K562 (cell line): ENCODE results near the gene MAPK8IP1. TPM values are rescaled to one million over a fixed set of nuclear protein-coding genes. Genes with fewer than 3 reads are reported as not detected.

Source experiments
- CBFA2T2 ChIP-seq: fragments of 450-650 bp; conservative IDR thresholded peaks from 2 replicates; pipeline ENCODE4 v1.6.1; 2017; ENCODE audit warnings: mild to moderate bottlenecking
- CBX2 ChIP-seq: fragments of 200-600 bp; sonication (generic); IDR thresholded peaks from one replicate; pipeline ENCODE4 v1.6.1; 2012; ENCODE audit warnings: mild to moderate bottlenecking, low read length, inconsistent platforms; ENCODE audit not compliant: insufficient read depth, poor library complexity, severe bottlenecking
- CBX5 ChIP-seq: IDR thresholded peaks from 2 replicates; pipeline ENCODE4 v1.6.1; 2014; ENCODE audit warnings: low read depth, borderline replicate concordance
- CEBPB ChIP-seq: fragments of 450-650 bp; IDR thresholded peaks from 2 replicates; pipeline ENCODE4 v1.6.1; 2016; ENCODE audit warnings: missing genetic modification characterization, missing compliant biosample characterization
- ELK3 ChIP-seq: fragments of 450-650 bp; formaldehyde crosslinking; IDR thresholded peaks from 2 replicates; pipeline ENCODE4 v1.4.0; 2020; ENCODE audit warnings: mild to moderate bottlenecking
- FOXP1 ChIP-seq: sonication (generic); formaldehyde crosslinking; IDR thresholded peaks from 2 replicates; pipeline ENCODE4 v1.8.0; 2022; ENCODE audit warnings: mild to moderate bottlenecking, missing genetic modification reagents
- JUN ChIP-seq, 2 experiments: sonication (generic) in 1 of 2; formaldehyde crosslinking in 1 of 2; IDR thresholded peaks; 2 replicates each; pipeline versions ENCODE4 v1.6.1 to v1.8.0; 2012 to 2022; ENCODE audit warnings: borderline replicate concordance in 2 of 2, mild to moderate bottlenecking in 2 of 2, improper control_type of control experiment in 1 of 2, low read depth in 1 of 2, low read length in 1 of 2, missing genetic modification reagents in 1 of 2
- KAT8 ChIP-seq: fragments of 450-650 bp; IDR thresholded peaks from 2 replicates; pipeline ENCODE4 v1.6.1; 2016; ENCODE audit warnings: low read depth, mild to moderate bottlenecking
- KDM4B ChIP-seq, 2 experiments: fragments of 450-650 bp in 1 of 2; sonication (generic) in 1 of 2; IDR thresholded peaks; 2 replicates each; pipeline ENCODE4 v1.6.1; 2016 to 2017; ENCODE audit warnings: borderline replicate concordance in 2 of 2, antibody characterized with exemption in 1 of 2, low read depth in 1 of 2, mild to moderate bottlenecking in 1 of 2
- L3MBTL2 ChIP-seq: fragments of 450-650 bp; IDR thresholded peaks from 2 replicates; pipeline ENCODE4 v1.6.1; 2016; ENCODE audit warnings: mild to moderate bottlenecking, moderate library complexity
- MCM2 ChIP-seq: fragments of 450-650 bp; IDR thresholded peaks from 2 replicates; pipeline ENCODE4 v1.6.1; 2017; ENCODE audit warnings: low read depth, mild to moderate bottlenecking
- NCOA2 ChIP-seq, 2 experiments: fragments of 450-650 bp; IDR thresholded peaks; 2 replicates each; pipeline ENCODE4 v1.6.1; 2018; ENCODE audit warnings: mild to moderate bottlenecking in 2 of 2, moderate library complexity in 1 of 2; ENCODE audit not compliant: partially characterized antibody in 2 of 2
- NCOR1 ChIP-seq: fragments of 450-650 bp; IDR thresholded peaks from 2 replicates; pipeline ENCODE4 v1.6.1; 2016; ENCODE audit warnings: mild to moderate bottlenecking, moderate library complexity
- RAD21 ChIP-seq, 2 experiments: fragments of 250-450 bp in 1 of 2; fragments of 450-650 bp in 1 of 2; sonication (Bioruptor Pico) in 1 of 2; formaldehyde crosslinking in 1 of 2; IDR thresholded peaks in 1 of 2; conservative IDR thresholded peaks in 1 of 2; 2 replicates each; pipeline versions ENCODE4 v1.4.0 to v1.8.0; 2020 to 2022; ENCODE audit warnings: mild to moderate bottlenecking in 2 of 2, moderate library complexity in 1 of 2
- RBM34 ChIP-seq: fragments of 200-400 bp; formaldehyde crosslinking; IDR thresholded peaks from 2 replicates; pipeline ENCODE4 v1.6.1; 2018; ENCODE audit warnings: low read length, borderline replicate concordance; ENCODE audit not compliant: insufficient read depth
- SAFB2 ChIP-seq: fragments of 200-400 bp; formaldehyde crosslinking; IDR thresholded peaks from 2 replicates; pipeline ENCODE4 v1.6.1; 2018; ENCODE audit warnings: borderline replicate concordance, low read length, low read depth, moderate library complexity; ENCODE audit not compliant: severe bottlenecking
- SMC3 ChIP-seq: conservative IDR thresholded peaks from 2 replicates; pipeline ENCODE4 v1.6.1; 2011; ENCODE audit warnings: low read depth, low read length, improper control_type of control experiment; ENCODE audit not compliant: insufficient read depth
- SUPT5H ChIP-seq: fragments of 450-650 bp; IDR thresholded peaks from 2 replicates; pipeline ENCODE4 v1.6.1; 2016
- ZKSCAN3 ChIP-seq: fragments of 250-450 bp; sonication (Bioruptor Pico); IDR thresholded peaks from 2 replicates; pipeline ENCODE4 v1.4.0; 2020
- ZNF551 ChIP-seq: fragments of 250-450 bp; sonication (Bioruptor Pico); IDR thresholded peaks from 2 replicates; pipeline ENCODE4 v1.5.0; 2021; ENCODE audit warnings: mild to moderate bottlenecking, moderate library complexity
- ZNF717 ChIP-seq: fragments of 250-450 bp; sonication (Bioruptor Pico); IDR thresholded peaks from 2 replicates; pipeline ENCODE4 v1.5.0; 2021
- ZNF766 ChIP-seq: fragments of 200-800 bp; sonication (Bioruptor generic); conservative IDR thresholded peaks from 2 replicates; pipeline ENCODE4 v1.6.1; 2016; ENCODE audit warnings: missing genetic modification characterization, missing compliant biosample characterization
- polyA plus RNA-seq, 8 experiments: library from polyadenylated mRNA; depleted of rRNA in 4 of 8; stranded (reverse) in 5 of 8; unstranded in 3 of 8; fragments of >200 nt; fragmentation: Nextera tagmentation in 2 of 8; fragmentation: Illumina TruSeq in 1 of 8; extraction: Ambion mirVana in 2 of 8; extraction: Trizol in 1 of 8; gene quantifications; 2 replicates each; pipeline versions ENCODE4 v1.2.1 to v1.2.3, GENCODE V29; 2011 to 2014; ENCODE audit warnings: inconsistent platforms in 1 of 8, missing spikeins in 1 of 8
- total RNA-seq, 7 experiments: library from RNA; depleted of rRNA in 6 of 7; stranded (reverse); fragments of >200 nt in 6 of 7; fragmentation: Illumina TruSeq in 2 of 7; extraction: Trizol in 2 of 7; gene quantifications; 2 replicates each; pipeline versions ENCODE4 v1.2.1 to v1.2.3, GENCODE V29; 2011 to 2021; ENCODE audit warnings: low replicate concordance in 1 of 7
- TF ChIP-seq, protein P1 (sequence below): sonication (generic); formaldehyde crosslinking; IDR thresholded peaks from 2 replicates; pipeline ENCODE4 v1.8.0; 2023; ENCODE audit warnings: mild to moderate bottlenecking, missing genetic modification reagents
- TF ChIP-seq, protein P2 (sequence below), 2 experiments: IDR thresholded peaks; 2 replicates each; pipeline ENCODE4 v1.6.1; 2012; ENCODE audit warnings: improper control_type of control experiment in 2 of 2, low read depth in 2 of 2, low read length in 2 of 2, borderline replicate concordance in 1 of 2

MAPK8IP1 gene
- total and polyA plus RNA-seq, 9 of the 15 experiments (the other 6 are each of a cell fraction or from before 2014, with no cell fraction given), result 0.13 to 6.9 (median 2.5) TPM

DNA sequence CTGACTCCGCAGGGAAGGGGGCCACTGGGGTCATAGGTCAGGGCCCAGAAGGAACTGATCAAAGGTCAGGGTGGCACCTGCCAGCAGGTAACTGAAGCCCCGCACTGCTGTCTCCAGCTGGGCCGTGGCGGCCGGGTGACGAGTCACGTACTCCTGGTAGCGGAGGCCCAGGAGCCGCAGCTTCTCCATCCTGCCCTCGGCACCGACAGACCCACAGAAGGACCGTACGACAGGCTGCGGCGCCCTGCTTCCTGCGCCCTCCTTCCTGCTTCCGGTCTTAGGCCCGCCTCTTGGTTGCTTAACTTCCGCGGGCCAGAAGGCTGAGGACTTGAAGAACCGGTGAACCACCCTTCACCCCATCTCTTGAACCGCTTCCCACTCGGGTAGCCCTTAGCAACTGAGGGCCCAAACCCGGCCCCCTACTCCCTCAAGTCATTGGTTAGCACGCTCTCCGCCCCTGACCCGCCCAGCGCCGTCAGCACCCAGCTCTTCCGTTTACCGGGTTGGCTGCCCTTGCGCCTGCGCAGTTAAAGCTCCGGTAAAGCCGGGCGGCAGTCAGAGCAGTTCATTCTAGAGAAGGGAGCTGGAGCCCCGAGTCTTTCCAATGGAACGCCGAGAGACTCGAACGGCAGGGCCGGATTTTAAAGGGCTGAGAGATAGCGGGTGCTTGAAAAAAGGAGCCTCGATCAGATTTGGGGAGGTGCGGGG is 32.3 kb downstream of the MAPK8IP1 start, which contains the start of gene PEX16 (continued):
- TF ChIP-seq, protein P1, sequence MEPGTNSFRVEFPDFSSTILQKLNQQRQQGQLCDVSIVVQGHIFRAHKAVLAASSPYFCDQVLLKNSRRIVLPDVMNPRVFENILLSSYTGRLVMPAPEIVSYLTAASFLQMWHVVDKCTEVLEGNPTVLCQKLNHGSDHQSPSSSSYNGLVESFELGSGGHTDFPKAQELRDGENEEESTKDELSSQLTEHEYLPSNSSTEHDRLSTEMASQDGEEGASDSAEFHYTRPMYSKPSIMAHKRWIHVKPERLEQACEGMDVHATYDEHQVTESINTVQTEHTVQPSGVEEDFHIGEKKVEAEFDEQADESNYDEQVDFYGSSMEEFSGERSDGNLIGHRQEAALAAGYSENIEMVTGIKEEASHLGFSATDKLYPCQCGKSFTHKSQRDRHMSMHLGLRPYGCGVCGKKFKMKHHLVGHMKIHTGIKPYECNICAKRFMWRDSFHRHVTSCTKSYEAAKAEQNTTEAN (CRISPR knock-in tag), result no peak
- no peak for TF ChIP-seq MCM2
- TF ChIP-seq ZNF766 (CRISPR knock-in tag), result peak; percentile 74; the same call in 1 of the 2 replicates
- TF ChIP-seq CBX2, result no peak
- no peak for TF ChIP-seq SAFB2
- no peak for TF ChIP-seq ZNF551 (CRISPR knock-in tag)
- no peak for TF ChIP-seq RBM34
- TF ChIP-seq, protein P2, sequence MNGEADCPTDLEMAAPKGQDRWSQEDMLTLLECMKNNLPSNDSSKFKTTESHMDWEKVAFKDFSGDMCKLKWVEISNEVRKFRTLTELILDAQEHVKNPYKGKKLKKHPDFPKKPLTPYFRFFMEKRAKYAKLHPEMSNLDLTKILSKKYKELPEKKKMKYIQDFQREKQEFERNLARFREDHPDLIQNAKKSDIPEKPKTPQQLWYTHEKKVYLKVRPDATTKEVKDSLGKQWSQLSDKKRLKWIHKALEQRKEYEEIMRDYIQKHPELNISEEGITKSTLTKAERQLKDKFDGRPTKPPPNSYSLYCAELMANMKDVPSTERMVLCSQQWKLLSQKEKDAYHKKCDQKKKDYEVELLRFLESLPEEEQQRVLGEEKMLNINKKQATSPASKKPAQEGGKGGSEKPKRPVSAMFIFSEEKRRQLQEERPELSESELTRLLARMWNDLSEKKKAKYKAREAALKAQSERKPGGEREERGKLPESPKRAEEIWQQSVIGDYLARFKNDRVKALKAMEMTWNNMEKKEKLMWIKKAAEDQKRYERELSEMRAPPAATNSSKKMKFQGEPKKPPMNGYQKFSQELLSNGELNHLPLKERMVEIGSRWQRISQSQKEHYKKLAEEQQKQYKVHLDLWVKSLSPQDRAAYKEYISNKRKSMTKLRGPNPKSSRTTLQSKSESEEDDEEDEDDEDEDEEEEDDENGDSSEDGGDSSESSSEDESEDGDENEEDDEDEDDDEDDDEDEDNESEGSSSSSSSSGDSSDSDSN (IDR thresholded peaks at IDR 0.05; ENCODE audit: borderline replicate concordance in 1 of 2, low read depth in 2 of 2, low read length in 2 of 2), result no peak
- peak; percentile 84 for TF ChIP-seq SUPT5H
- TF ChIP-seq CEBPB, result peak; percentile 99
- TF ChIP-seq NCOR1, result no peak
- TF ChIP-seq NCOA2 (IDR thresholded peaks at IDR 0.05; ENCODE audit: partially characterized antibody in 2 of 2), result no peak
- peak in 1 of 2 experiments; percentile 93; a peak in 2 of 4 replicates for TF ChIP-seq KDM4B (IDR thresholded peaks at IDR 0.05; ENCODE audit: borderline replicate concordance in 2 of 2, low read depth in 1 of 2)
- no peak for TF ChIP-seq KAT8
- TF ChIP-seq ZNF717 (CRISPR knock-in tag), result no peak
- no peak for TF ChIP-seq FOXP1 (CRISPR knock-in tag)
- peak; percentile 86 for TF ChIP-seq L3MBTL2
- no peak for TF ChIP-seq JUN (IDR thresholded peaks at IDR 0.05; ENCODE audit: borderline replicate concordance, low read depth, low read length)
- no peak for TF ChIP-seq JUN (CRISPR knock-in tag; IDR thresholded peaks at IDR 0.05; ENCODE audit: borderline replicate concordance)
- no peak for TF ChIP-seq CBFA2T2
- 0 out of 2 replicates have a peak, but pooled peaks have one; percentile 8 for TF ChIP-seq SMC3
- TF ChIP-seq ELK3 (CRISPR knock-in tag), result no peak
- no peak for TF ChIP-seq ZKSCAN3 (CRISPR knock-in tag)
- TF ChIP-seq RAD21 (CRISPR knock-in tag; conservative IDR thresholded peaks at IDR 0.05 in 1 of 2, IDR thresholded peaks at IDR 0.05 in 1 of 2), result no peak
- no peak for TF ChIP-seq CBX5
